ENCODE measurements around the gene FLII.

DNA sequence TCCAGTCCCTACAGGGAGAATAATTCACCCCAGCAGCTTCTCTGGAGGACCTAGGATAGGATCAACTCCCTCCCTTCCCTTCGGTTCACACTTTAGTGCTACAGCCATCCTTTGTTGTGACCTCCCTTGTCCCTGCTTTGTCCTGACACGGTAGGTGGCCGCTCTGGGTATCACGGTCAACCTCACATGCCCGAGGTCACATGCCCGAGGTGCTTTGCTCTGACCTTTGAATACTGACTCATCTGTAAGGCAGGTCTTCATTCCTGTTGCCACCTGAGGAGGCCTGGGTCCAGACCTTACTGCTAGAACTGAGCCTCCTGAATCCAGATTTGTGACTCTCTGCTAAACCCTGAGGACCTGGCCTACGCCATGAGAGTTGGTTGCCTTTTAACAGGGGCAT is 55.2 kb downstream of the FLII start:
- TF ChIP-seq EZH2 (IDR thresholded peaks at IDR 0.05) (no peak), POLR2AphosphoS5 (IDR thresholded peaks at IDR 0.05; ENCODE audit: borderline replicate concordance, low read depth, low read length) (no peak)
